OCI-LY7 (cell line): ENCODE data around the gene INA.

Experiments
- EZH2phosphoT487 ChIP-seq: fragments of 200-600 bp; sonication (generic); IDR thresholded peaks from 2 replicates; pipeline ENCODE4 v1.6.1; 2018; ENCODE audit warnings: low read depth, borderline replicate concordance, mild to moderate bottlenecking, mixed run types, antibody characterized with exemption, low read length, moderate library complexity, mixed read lengths
- TF ChIP-seq, protein P1 (sequence below): fragments of 200-600 bp; sonication (generic); conservative IDR thresholded peaks from 2 replicates; pipeline ENCODE4 v1.5.1; 2014; ENCODE audit warnings: mild to moderate bottlenecking, antibody characterized with exemption, low read length, moderate library complexity, mixed read lengths

DNA sequence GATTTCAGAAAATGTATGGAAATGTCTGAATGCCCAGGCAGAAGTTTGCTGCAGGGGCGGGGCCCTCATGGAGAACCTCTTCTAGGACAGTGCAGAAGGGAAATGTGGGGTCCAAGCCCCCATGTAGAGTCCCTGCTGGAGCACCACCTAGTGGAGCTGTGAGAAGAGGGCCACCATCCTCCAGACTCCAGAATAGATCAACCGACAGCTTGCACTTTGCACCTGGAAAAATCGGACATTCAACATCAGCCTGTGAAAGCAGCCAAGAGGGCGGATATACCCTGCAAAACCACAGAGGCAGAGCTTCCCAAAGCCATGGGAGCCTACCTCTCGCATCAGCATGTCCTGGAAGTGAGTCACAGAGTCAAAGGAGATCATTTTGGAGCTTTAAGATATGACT is 16.9 kb upstream of the INA start:
- TF ChIP-seq, protein P1, sequence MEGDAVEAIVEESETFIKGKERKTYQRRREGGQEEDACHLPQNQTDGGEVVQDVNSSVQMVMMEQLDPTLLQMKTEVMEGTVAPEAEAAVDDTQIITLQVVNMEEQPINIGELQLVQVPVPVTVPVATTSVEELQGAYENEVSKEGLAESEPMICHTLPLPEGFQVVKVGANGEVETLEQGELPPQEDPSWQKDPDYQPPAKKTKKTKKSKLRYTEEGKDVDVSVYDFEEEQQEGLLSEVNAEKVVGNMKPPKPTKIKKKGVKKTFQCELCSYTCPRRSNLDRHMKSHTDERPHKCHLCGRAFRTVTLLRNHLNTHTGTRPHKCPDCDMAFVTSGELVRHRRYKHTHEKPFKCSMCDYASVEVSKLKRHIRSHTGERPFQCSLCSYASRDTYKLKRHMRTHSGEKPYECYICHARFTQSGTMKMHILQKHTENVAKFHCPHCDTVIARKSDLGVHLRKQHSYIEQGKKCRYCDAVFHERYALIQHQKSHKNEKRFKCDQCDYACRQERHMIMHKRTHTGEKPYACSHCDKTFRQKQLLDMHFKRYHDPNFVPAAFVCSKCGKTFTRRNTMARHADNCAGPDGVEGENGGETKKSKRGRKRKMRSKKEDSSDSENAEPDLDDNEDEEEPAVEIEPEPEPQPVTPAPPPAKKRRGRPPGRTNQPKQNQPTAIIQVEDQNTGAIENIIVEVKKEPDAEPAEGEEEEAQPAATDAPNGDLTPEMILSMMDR, result no peak
- no peak for TF ChIP-seq EZH2phosphoT487
